K562 (cell line): ENCODE data around the gene PACSIN2. TPM values are rescaled to one million over a fixed set of nuclear protein-coding genes. Genes with fewer than 3 reads are reported as not detected.

Source experiments
- ASH1L ChIP-seq: fragments of 450-650 bp; IDR thresholded peaks from 2 replicates; pipeline ENCODE4 v1.6.1; 2018; ENCODE audit warnings: borderline replicate concordance, mild to moderate bottlenecking, low read depth; ENCODE audit not compliant: partially characterized antibody
- ERF ChIP-seq: fragments of 450-650 bp; formaldehyde crosslinking; IDR thresholded peaks from 2 replicates; pipeline ENCODE4 v1.4.0; 2020; ENCODE audit warnings: mild to moderate bottlenecking, mixed read lengths
- FOXP1 ChIP-seq: sonication (generic); formaldehyde crosslinking; IDR thresholded peaks from 2 replicates; pipeline ENCODE4 v1.8.0; 2022; ENCODE audit warnings: mild to moderate bottlenecking, missing genetic modification reagents
- GABPB1 ChIP-seq: sonication (generic); formaldehyde crosslinking; IDR thresholded peaks from 2 replicates; pipeline ENCODE4 v1.8.0; 2022; ENCODE audit warnings: mild to moderate bottlenecking, missing genetic modification reagents
- HDAC1 ChIP-seq, 2 experiments: fragments of 450-650 bp; IDR thresholded peaks; 2 replicates each; pipeline ENCODE4 v1.6.1; 2016 to 2017; ENCODE audit warnings: inconsistent platforms in 1 of 2, mild to moderate bottlenecking in 1 of 2, moderate library complexity in 1 of 2
- HINFP ChIP-seq: fragments of 450-650 bp; conservative IDR thresholded peaks from 2 replicates; pipeline ENCODE4 v1.6.1; 2016; ENCODE audit warnings: missing genetic modification characterization, low read depth, mild to moderate bottlenecking, control low read depth, missing compliant biosample characterization
- HNRNPUL1 ChIP-seq: fragments of 200-400 bp; formaldehyde crosslinking; IDR thresholded peaks from 2 replicates; pipeline ENCODE4 v1.6.1; 2017; ENCODE audit warnings: low read length
- MCM7 ChIP-seq, 2 experiments: fragments of 450-650 bp; IDR thresholded peaks; 2 replicates each; pipeline ENCODE4 v1.6.1; 2016 to 2018
- MTA3 ChIP-seq: fragments of 450-650 bp; formaldehyde crosslinking; IDR thresholded peaks from 2 replicates; pipeline ENCODE4 v1.6.1; 2017; ENCODE audit warnings: mild to moderate bottlenecking, borderline replicate concordance
- NCOA6 ChIP-seq: fragments of 450-650 bp; IDR thresholded peaks from 2 replicates; pipeline ENCODE4 v1.6.1; 2017; ENCODE audit warnings: mild to moderate bottlenecking
- NR2C1 ChIP-seq, 2 experiments: fragments of 450-650 bp; IDR thresholded peaks; 2 replicates each; pipeline ENCODE4 v1.6.1; 2017; ENCODE audit warnings: mild to moderate bottlenecking in 2 of 2, antibody characterized with exemption in 1 of 2, inconsistent platforms in 1 of 2, missing compliant biosample characterization in 1 of 2, missing genetic modification characterization in 1 of 2
- OTX1 ChIP-seq: fragments of 450-650 bp; formaldehyde crosslinking; IDR thresholded peaks from 2 replicates; pipeline ENCODE4 v1.4.0; 2022; ENCODE audit warnings: mild to moderate bottlenecking
- POLR2AphosphoS5 ChIP-seq: IDR thresholded peaks from 2 replicates; pipeline ENCODE4 v1.6.1; 2011; ENCODE audit warnings: mild to moderate bottlenecking, low read depth, low read length, moderate library complexity; ENCODE audit not compliant: control insufficient read depth, insufficient read depth
- POLR3A ChIP-seq: IDR thresholded peaks from 2 replicates; pipeline ENCODE4 v1.6.1; 2011; ENCODE audit warnings: borderline replicate concordance, mild to moderate bottlenecking, moderate library complexity; ENCODE audit not compliant: insufficient read length, insufficient read depth; ENCODE audit errors: extremely low read depth
- PRMT5 ChIP-seq: sonication (generic); formaldehyde crosslinking; IDR thresholded peaks from 2 replicates; pipeline ENCODE4 v1.5.0; 2020; ENCODE audit warnings: missing genetic modification reagents
- SIX5 ChIP-seq, 2 experiments: IDR thresholded peaks; 2 replicates each; pipeline ENCODE4 v1.6.1; 2011; ENCODE audit warnings: low read length in 2 of 2, borderline replicate concordance in 1 of 2, low read depth in 1 of 2, mild to moderate bottlenecking in 1 of 2, moderate library complexity in 1 of 2; ENCODE audit not compliant: insufficient read depth in 1 of 2
- SMARCE1 ChIP-seq: fragments of 450-650 bp; IDR thresholded peaks from 2 replicates; pipeline ENCODE4 v1.7.1; 2016; ENCODE audit warnings: mild to moderate bottlenecking
- STAG1 ChIP-seq: sonication (generic); formaldehyde crosslinking; IDR thresholded peaks from 2 replicates; pipeline ENCODE4 v1.5.0; 2020; ENCODE audit warnings: missing genetic modification reagents, borderline replicate concordance
- THRA ChIP-seq: fragments of 450-650 bp; IDR thresholded peaks from 2 replicates; pipeline ENCODE4 v1.6.1; 2017; ENCODE audit warnings: mild to moderate bottlenecking, moderate library complexity
- ZNF766 ChIP-seq: fragments of 200-800 bp; sonication (Bioruptor generic); conservative IDR thresholded peaks from 2 replicates; pipeline ENCODE4 v1.6.1; 2016; ENCODE audit warnings: missing genetic modification characterization, missing compliant biosample characterization
- polyA plus RNA-seq, 8 experiments: library from polyadenylated mRNA; depleted of rRNA in 4 of 8; stranded (reverse) in 5 of 8; unstranded in 3 of 8; fragments of >200 nt; fragmentation: Nextera tagmentation in 2 of 8; fragmentation: Illumina TruSeq in 1 of 8; extraction: Ambion mirVana in 2 of 8; extraction: Trizol in 1 of 8; gene quantifications; 2 replicates each; pipeline versions ENCODE4 v1.2.1 to v1.2.3, GENCODE V29; 2011 to 2014; ENCODE audit warnings: inconsistent platforms in 1 of 8, missing spikeins in 1 of 8
- total RNA-seq, 7 experiments: library from RNA; depleted of rRNA in 6 of 7; stranded (reverse); fragments of >200 nt in 6 of 7; fragmentation: Illumina TruSeq in 2 of 7; extraction: Trizol in 2 of 7; gene quantifications; 2 replicates each; pipeline versions ENCODE4 v1.2.1 to v1.2.3, GENCODE V29; 2011 to 2021; ENCODE audit warnings: low replicate concordance in 1 of 7
- TF ChIP-seq, protein P1 (sequence below), 2 experiments: IDR thresholded peaks; 2 replicates each; pipeline ENCODE4 v1.6.1; 2012; ENCODE audit warnings: improper control_type of control experiment in 2 of 2, low read depth in 2 of 2, low read length in 2 of 2, borderline replicate concordance in 1 of 2

Gene PACSIN2
- total and polyA plus RNA-seq, 9 of the 15 experiments (the other 6 are each of a cell fraction or from before 2014, with no cell fraction given): 0.45 to 45.1 (median 23.9) TPM

DNA sequence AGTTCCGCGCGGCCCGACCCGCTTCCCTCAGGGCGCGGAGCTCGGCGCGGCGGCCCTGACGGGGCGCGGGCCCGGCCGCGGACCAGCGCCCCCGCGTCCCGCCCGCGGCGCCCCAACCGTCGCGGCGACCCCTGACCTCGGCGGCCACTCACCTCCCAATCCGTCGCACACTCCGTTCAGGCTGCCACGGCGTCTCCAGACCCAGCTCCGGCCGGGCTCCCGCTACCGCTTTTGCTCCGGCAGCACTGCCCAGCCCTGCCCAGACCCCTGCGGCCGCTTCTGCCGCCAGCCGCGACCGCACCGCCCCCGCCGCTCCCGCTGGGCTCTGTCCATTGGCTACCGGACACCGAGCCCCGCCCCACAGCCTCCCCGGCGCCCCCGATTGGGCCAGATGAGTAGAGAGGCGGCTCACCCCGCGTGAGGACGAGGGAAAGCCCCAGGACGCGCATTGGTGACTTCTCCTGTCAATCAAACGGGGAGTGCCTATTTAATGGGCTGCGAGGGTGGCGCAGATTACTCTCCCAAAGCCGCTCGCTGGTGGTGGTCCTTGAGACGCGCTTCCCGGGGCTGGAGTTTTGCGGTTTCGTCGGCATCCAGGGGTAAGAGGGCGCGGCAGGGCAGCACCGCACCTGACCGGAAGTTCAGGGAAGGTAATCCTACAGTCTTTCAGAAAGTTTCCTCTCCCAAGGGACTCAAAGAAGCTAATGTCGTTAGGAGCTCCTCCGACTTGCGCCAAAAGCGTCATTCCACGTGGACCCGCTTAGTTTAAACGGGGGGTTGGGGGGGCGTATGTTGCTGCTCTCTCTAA is at the start of gene PACSIN2 (continued):
- TF ChIP-seq ASH1L (peak; percentile 81), MCM7 (IDR thresholded peaks at IDR 0.05) (no peak), OTX1 (CRISPR knock-in tag) (no peak), HNRNPUL1 (no peak), NCOA6 (no peak), NR2C1 (IDR thresholded peaks at IDR 0.05) (no peak), NR2C1 (tag; IDR thresholded peaks at IDR 0.05) (no peak), MTA3 (peak; percentile 97), HDAC1 (IDR thresholded peaks at IDR 0.05) (0 out of 4 replicates have a peak, but pooled peaks of 1 of the 2 experiments have one; percentile 18), SMARCE1 (no peak), THRA (no peak), POLR3A (no peak), PRMT5 (no peak), ERF (CRISPR knock-in tag) (no peak), SIX5 (IDR thresholded peaks at IDR 0.05; ENCODE audit: borderline replicate concordance in 1 of 2, insufficient read depth in 1 of 2, low read depth in 1 of 2, low read length in 2 of 2) (no peak), ZNF766 (CRISPR knock-in tag) (no peak), GABPB1 (CRISPR knock-in tag) (0 out of 2 replicates have a peak, but pooled peaks have one; percentile 14), STAG1 (no peak), FOXP1 (no peak), POLR2AphosphoS5 (peak; percentile 83), HINFP (no peak)
- TF ChIP-seq, protein P1, sequence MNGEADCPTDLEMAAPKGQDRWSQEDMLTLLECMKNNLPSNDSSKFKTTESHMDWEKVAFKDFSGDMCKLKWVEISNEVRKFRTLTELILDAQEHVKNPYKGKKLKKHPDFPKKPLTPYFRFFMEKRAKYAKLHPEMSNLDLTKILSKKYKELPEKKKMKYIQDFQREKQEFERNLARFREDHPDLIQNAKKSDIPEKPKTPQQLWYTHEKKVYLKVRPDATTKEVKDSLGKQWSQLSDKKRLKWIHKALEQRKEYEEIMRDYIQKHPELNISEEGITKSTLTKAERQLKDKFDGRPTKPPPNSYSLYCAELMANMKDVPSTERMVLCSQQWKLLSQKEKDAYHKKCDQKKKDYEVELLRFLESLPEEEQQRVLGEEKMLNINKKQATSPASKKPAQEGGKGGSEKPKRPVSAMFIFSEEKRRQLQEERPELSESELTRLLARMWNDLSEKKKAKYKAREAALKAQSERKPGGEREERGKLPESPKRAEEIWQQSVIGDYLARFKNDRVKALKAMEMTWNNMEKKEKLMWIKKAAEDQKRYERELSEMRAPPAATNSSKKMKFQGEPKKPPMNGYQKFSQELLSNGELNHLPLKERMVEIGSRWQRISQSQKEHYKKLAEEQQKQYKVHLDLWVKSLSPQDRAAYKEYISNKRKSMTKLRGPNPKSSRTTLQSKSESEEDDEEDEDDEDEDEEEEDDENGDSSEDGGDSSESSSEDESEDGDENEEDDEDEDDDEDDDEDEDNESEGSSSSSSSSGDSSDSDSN (IDR thresholded peaks at IDR 0.05; ENCODE audit: borderline replicate concordance in 1 of 2, low read depth in 2 of 2, low read length in 2 of 2): no peak
